H1 (cell line): ENCODE results near the gene FAM149A. TPM values are rescaled to one million over a fixed set of nuclear protein-coding genes. Genes with fewer than 3 reads are reported as not detected.

Experiments used
- CTCF ChIA-PET: fragments of 300-600 bp; sonication (Branson Sonifier 250); formaldehyde crosslinking; loops from one replicate; lab custom pipeline; 2021; ENCODE audit not compliant: partially characterized antibody; lab: Charles Lee
- POLR2A ChIA-PET: fragments of 300-600 bp; sonication (Branson Sonifier 250); formaldehyde crosslinking; loops from one replicate; lab custom pipeline; 2021; ENCODE audit warnings: inconsistent platforms; ENCODE audit not compliant: partially characterized antibody; lab: Charles Lee
- DNase-seq, 2 experiments: peaks; one replicate each; pipeline versions ENCODE4 v3.0.0 to v3.0.0-alpha.2; 2010 to 2022; ENCODE audit warnings: low spot score in 2 of 2, low read depth in 1 of 2, mixed read lengths in 1 of 2
- FAIRE-seq: peaks from 2 replicates; lab custom pipeline; 2011; peaks lifted over from hg19 to GRCh38; lab: Jason Lieb, UNC
- H2AFZ ChIP-seq: 2 replicates; pipeline ENCODE4 v1.8.1; 2012; ENCODE audit warnings: low read length, inconsistent platforms
- H2AK5ac ChIP-seq: 2 replicates; pipeline ENCODE4 v1.6.1; 2013; ENCODE audit warnings: low read depth, low read length
- H2BK120ac ChIP-seq: replicated peaks from 2 replicates; pipeline ENCODE3; 2013; ENCODE audit warnings: low read depth, low read length, inconsistent platforms
- H2BK12ac ChIP-seq: 2 replicates; pipeline ENCODE4 v1.6.1; 2013; ENCODE audit warnings: low read depth, low read length
- H2BK15ac ChIP-seq: 2 replicates; pipeline ENCODE4 v1.6.1; 2013; ENCODE audit warnings: low read length
- H2BK20ac ChIP-seq: 2 replicates; pipeline ENCODE4 v1.6.1; 2013; ENCODE audit warnings: low read length
- H2BK5ac ChIP-seq: 2 replicates; pipeline ENCODE4 v1.6.1; 2013; ENCODE audit warnings: low read depth, low read length
- H3K14ac ChIP-seq: 2 replicates; pipeline ENCODE4 v1.6.1; 2013; ENCODE audit warnings: inconsistent platforms; ENCODE audit not compliant: insufficient read length
- H3K18ac ChIP-seq: 2 replicates; pipeline ENCODE4 v1.6.1; 2013; ENCODE audit warnings: low read length; ENCODE audit errors: extremely low read depth
- H3K23ac ChIP-seq: 2 replicates; pipeline ENCODE4 v1.6.1; 2013; ENCODE audit warnings: inconsistent platforms; ENCODE audit not compliant: insufficient read length
- H3K23me2 ChIP-seq: 2 replicates; pipeline ENCODE4 v1.6.1; 2013; ENCODE audit warnings: low read depth, low read length
- H3K27ac ChIP-seq: 2 replicates; pipeline ENCODE4 v1.6.1; 2011; ENCODE audit warnings: low read depth, low read length, inconsistent platforms
- H3K27me3 ChIP-seq, 4 experiments: replicated peaks in 1 of 4; 1 replicate in 1 of 4; 2 replicates in 3 of 4; pipeline versions ENCODE4 v1.6.1 to v1.8.1; 2011 to 2013; ENCODE audit warnings: low read length in 3 of 4, mild to moderate bottlenecking in 3 of 4, inconsistent platforms in 2 of 4, mixed read lengths in 2 of 4, moderate library complexity in 1 of 4; ENCODE audit not compliant: control insufficient read depth in 3 of 4, insufficient read depth in 3 of 4; ENCODE audit errors: extremely low read depth in 1 of 4
- H3K36me3 ChIP-seq, 4 experiments: 2 replicates each; pipeline versions ENCODE4 v1.6.1 to v1.8.1; 2011 to 2013; ENCODE audit warnings: mild to moderate bottlenecking in 4 of 4, low read length in 3 of 4, moderate library complexity in 2 of 4, control low read depth in 1 of 4, inconsistent platforms in 1 of 4; ENCODE audit not compliant: insufficient read depth in 4 of 4, control insufficient read depth in 2 of 4
- H3K4ac ChIP-seq: replicated peaks from 2 replicates; pipeline ENCODE3; 2013; ENCODE audit warnings: low read length, low read depth, mixed read lengths, inconsistent platforms; ENCODE audit not compliant: insufficient read length
- H3K4me1 ChIP-seq, 4 experiments: replicated peaks in 1 of 4; 1 replicate in 1 of 4; 2 replicates in 3 of 4; pipeline versions ENCODE4 v1.6.1 to v1.8.1; 2011 to 2013; ENCODE audit warnings: low read length in 3 of 4, inconsistent platforms in 2 of 4, mixed read lengths in 1 of 4; ENCODE audit not compliant: insufficient read depth in 4 of 4, control insufficient read depth in 3 of 4
- H3K4me2 ChIP-seq, 2 experiments: 2 replicates each; pipeline versions ENCODE4 v1.6.1 to v1.8.1; 2011 to 2013; ENCODE audit warnings: low read depth in 2 of 2, low read length in 2 of 2, control low read depth in 1 of 2, inconsistent platforms in 1 of 2, mild to moderate bottlenecking in 1 of 2; ENCODE audit not compliant: insufficient read depth in 1 of 2
- H3K4me3 ChIP-seq, 4 experiments: fragments of 200-600, 300-600 bp in 1 of 4; sonication (generic), shearing (Covaris generic), sonication (Bioruptor Twin) in 1 of 4; 2 replicates each; pipeline versions ENCODE4 v1.5.1 to v1.8.1; 2011 to 2016; ENCODE audit warnings: low read length in 4 of 4, low read depth in 3 of 4, control low read depth in 2 of 4, inconsistent platforms in 2 of 4, mild to moderate bottlenecking in 2 of 4, mixed read lengths in 1 of 4, moderate library complexity in 1 of 4; ENCODE audit not compliant: insufficient read depth in 2 of 4; ENCODE audit errors: extremely low read depth in 1 of 4
- H3K56ac ChIP-seq: replicated peaks from 2 replicates; pipeline ENCODE3; 2013; ENCODE audit warnings: low read depth, mild to moderate bottlenecking, mixed read lengths, low read length, inconsistent platforms; ENCODE audit not compliant: insufficient read length
- H3K79me1 ChIP-seq: 2 replicates; pipeline ENCODE4 v1.6.1; 2013; ENCODE audit warnings: low read depth, low read length, control low read depth
- H3K79me2 ChIP-seq, 2 experiments: 2 replicates each; pipeline versions ENCODE4 v1.6.1 to v1.8.1; 2012 to 2013; ENCODE audit warnings: low read length in 2 of 2, mild to moderate bottlenecking in 2 of 2, inconsistent platforms in 1 of 2; ENCODE audit not compliant: insufficient read depth in 2 of 2, control insufficient read depth in 1 of 2
- H3K9ac ChIP-seq, 4 experiments: replicated peaks in 1 of 4; 1 replicate in 1 of 4; 2 replicates in 3 of 4; pipeline versions ENCODE4 v1.6.1 to v1.8.1; 2011 to 2013; ENCODE audit warnings: low read depth in 3 of 4, low read length in 3 of 4, control low read depth in 2 of 4, mild to moderate bottlenecking in 2 of 4, moderate library complexity in 2 of 4, inconsistent platforms in 1 of 4; ENCODE audit errors: extremely low read depth in 1 of 4
- H3K9me3 ChIP-seq, 2 experiments: 2 replicates each; pipeline versions ENCODE4 v1.6.1 to v1.8.1; 2012 to 2013; ENCODE audit warnings: mild to moderate bottlenecking in 2 of 2, moderate library complexity in 2 of 2, control low read depth in 1 of 2, inconsistent platforms in 1 of 2, low read depth in 1 of 2, low read length in 1 of 2, mixed read lengths in 1 of 2; ENCODE audit not compliant: insufficient read depth in 2 of 2
- H4K20me1 ChIP-seq, 2 experiments: replicated peaks in 1 of 2; 2 replicates each; pipeline versions ENCODE3 to v1.8.1; 2011 to 2013; ENCODE audit warnings: inconsistent platforms in 2 of 2, low read length in 2 of 2, mild to moderate bottlenecking in 1 of 2; ENCODE audit not compliant: insufficient read depth in 2 of 2, control insufficient read depth in 1 of 2
- H4K5ac ChIP-seq: 2 replicates; pipeline ENCODE4 v1.6.1; 2013; ENCODE audit warnings: low read length, low read depth, mixed read lengths, inconsistent platforms; ENCODE audit not compliant: insufficient read length
- H4K8ac ChIP-seq: 2 replicates; pipeline ENCODE4 v1.8.0; 2013; ENCODE audit warnings: mild to moderate bottlenecking, moderate library complexity, low read length, inconsistent platforms; ENCODE audit not compliant: insufficient read depth; ENCODE audit errors: extremely low read depth
- H4K91ac ChIP-seq: replicated peaks from 2 replicates; pipeline ENCODE3; 2013; ENCODE audit warnings: low read length, mixed read lengths, inconsistent platforms; ENCODE audit not compliant: insufficient read length
- BRCA1 ChIP-seq: IDR thresholded peaks from 2 replicates; pipeline ENCODE4 v1.6.1; 2012; ENCODE audit warnings: low read depth, low read length, improper control_type of control experiment
- CBX5 ChIP-seq: fragments of 300-800, 300-1000 bp; sonication (generic); IDR thresholded peaks from 2 replicates; pipeline ENCODE4 v1.7.1; 2016; ENCODE audit warnings: antibody characterized with exemption, low read length, low read depth
- CHD1 ChIP-seq: IDR thresholded peaks from 2 replicates; pipeline ENCODE4 v1.6.1; 2012; ENCODE audit warnings: low read depth, low read length, improper control_type of control experiment
- RBBP5 ChIP-seq: IDR thresholded peaks from 2 replicates; pipeline ENCODE4 v1.7.1; 2012; ENCODE audit warnings: low read depth, mild to moderate bottlenecking, inconsistent platforms, low read length, moderate library complexity, borderline replicate concordance
- RNF2 ChIP-seq: fragments of 200-900, 300-1000 bp; sonication (generic); IDR thresholded peaks from 2 replicates; pipeline ENCODE4 v1.7.1; 2016; ENCODE audit warnings: borderline replicate concordance, low read depth, mild to moderate bottlenecking, antibody characterized with exemption, low read length; ENCODE audit not compliant: poor library complexity, severe bottlenecking; ENCODE audit errors: missing control alignments
- SIN3A ChIP-seq, 2 experiments: IDR thresholded peaks in 1 of 2; conservative IDR thresholded peaks in 1 of 2; 2 replicates each; pipeline ENCODE4 v1.6.1; 2011 to 2012; ENCODE audit warnings: low read length in 2 of 2, improper control_type of control experiment in 1 of 2, low read depth in 1 of 2, mild to moderate bottlenecking in 1 of 2
- SIRT6 ChIP-seq: IDR thresholded peaks from one replicate; pipeline ENCODE4 v1.7.1; 2012; ENCODE audit warnings: low read length, inconsistent platforms
- SUZ12 ChIP-seq: fragments of 200-600 bp; sonication (generic); IDR thresholded peaks from 2 replicates; pipeline ENCODE4 v1.6.1; 2012; ENCODE audit warnings: mild to moderate bottlenecking, inconsistent platforms, low read length, moderate library complexity, mixed read lengths
- TAF1 ChIP-seq: IDR thresholded peaks from 2 replicates; pipeline ENCODE4 v1.6.1; 2011; ENCODE audit warnings: mild to moderate bottlenecking, low read depth, low read length
- TAF7 ChIP-seq: optimal IDR thresholded peaks from 2 replicates; pipeline ENCODE3; 2011; ENCODE audit warnings: low read depth, mild to moderate bottlenecking, inconsistent platforms, low read length, moderate library complexity, borderline replicate concordance
- TBP ChIP-seq: IDR thresholded peaks from 2 replicates; pipeline ENCODE4 v1.6.1; 2011; ENCODE audit warnings: low read depth, low read length, improper control_type of control experiment
- YY1 ChIP-seq: IDR thresholded peaks from 2 replicates; pipeline ENCODE4 v1.6.1; 2011; ENCODE audit warnings: low read depth, mild to moderate bottlenecking, low read length
- WGBS, 2 experiments: shearing (Covaris generic) in 1 of 2; methylation state at CpG; one replicate each; pipeline versions ENCODE4 v1.1.6 to v1.1.7; 2013 to 2015; ENCODE audit warnings: low lambda C conversion rate in 2 of 2, mixed read lengths in 2 of 2, inconsistent platforms in 1 of 2, low coverage in 1 of 2, missing lambda C conversion rate in 1 of 2; ENCODE audit not compliant: insufficient replicate concordance in 2 of 2, insufficient coverage in 1 of 2, insufficient read length in 1 of 2; ENCODE audit errors: extremely low coverage in 1 of 2, missing lambda C conversion rate in 1 of 2; 5-methylcytosine and 5-hydroxymethylcytosine counted together
- polyA plus RNA-seq, 7 experiments: library from polyadenylated mRNA; depleted of rRNA in 3 of 7; stranded (reverse) in 5 of 7; unstranded in 2 of 7; fragments of >200 nt in 5 of 7; fragments of 200-250 nt in 2 of 7; gene quantifications; 1 replicate in 5 of 7; 2 replicates in 1 of 7; 4 replicates in 1 of 7; pipeline versions ENCODE4 v1.2.1 to v1.2.3, GENCODE V29; 2011 to 2013; ENCODE audit warnings: missing spikeins in 2 of 7, mixed read lengths in 2 of 7
- total RNA-seq: library from RNA; stranded (reverse); fragmentation: NEBNext Ultra II Directional; extraction: Animal tissue kit (Norgen Biotek cat#: 25700); gene quantifications from 2 replicates; pipeline ENCODE4 v1.2.1, GENCODE V29; 2021

Gene FAM149A
- total and polyA plus RNA-seq, 2 of the 8 experiments (the other 6 are each of a cell fraction or from before 2014, with no cell fraction given) = 6.1 to 8.5 TPM

DNA sequence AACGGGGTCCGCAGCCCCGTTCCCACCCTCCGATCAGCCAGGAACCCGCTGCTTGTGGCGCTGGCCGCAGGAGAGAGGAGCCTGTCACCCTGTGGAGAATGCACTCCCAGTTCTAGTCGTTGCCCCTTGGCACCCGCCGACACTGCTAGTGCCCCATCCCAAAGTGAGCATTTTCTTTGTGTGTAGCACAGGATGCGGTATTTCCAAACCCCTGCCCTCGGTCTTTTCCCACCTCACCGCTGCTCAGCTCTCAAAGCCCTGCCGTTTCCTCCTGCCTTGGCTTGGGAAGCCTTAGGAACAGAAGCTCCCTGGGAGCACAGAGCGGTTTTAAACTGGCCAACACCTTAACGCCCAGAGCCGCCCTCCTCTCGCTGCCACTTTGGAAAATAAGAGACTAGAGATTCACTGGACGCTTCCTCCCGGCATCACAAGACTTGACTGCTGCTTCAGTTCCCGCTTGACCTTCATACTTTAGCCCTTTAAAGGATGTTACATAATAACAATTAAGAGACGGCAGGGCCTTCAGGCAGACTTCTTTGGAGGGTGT lies 87.6 kb downstream of the FAM149A start:
- Histone ChIP-seq H3K36me3 (no peaks in the 10 kb centered on the region), H3K27me3 (no peaks in the 10 kb centered on the region), H3K4me3 (peak overlapping the region; percentile 80 to 87 (median 86)), H3K23ac (no peak overlapping the region), H2AFZ (no peak overlapping the region), H4K8ac (peak overlapping the region; percentile 92), H3K27ac (no peak overlapping the region), H3K9ac (peak overlapping the region; percentile 31 to 56 (median 50)), H3K79me2 (no peaks in the 10 kb centered on the region), H3K14ac (no peak overlapping the region), H3K4me1 (peaks cover 6 to 14% (median 8%) of the 10 kb centered on the region in 4 experiments; a peak in 5 of 7 replicates), H3K18ac (peak overlapping the region; percentile 55), H3K23me2 (peaks cover 5% of the 10 kb centered on the region; the same call in 1 of the 2 replicates), H2BK20ac (no peak overlapping the region), H2AK5ac (no peak overlapping the region), H3K79me1 (no peaks in the 10 kb centered on the region), H3K56ac (no peak overlapping the region), H3K4ac (peak overlapping the region; percentile 83), H2BK120ac (no peak overlapping the region), H4K91ac (peak overlapping the region; percentile 73), H3K9me3 (no peaks in the 10 kb centered on the region), H2BK12ac (0 out of 2 replicates have a peak overlapping the region, but pooled peaks have one; percentile 28), H4K20me1 (no peaks in the 10 kb centered on the region), H3K4me2 (peak overlapping the region; percentile 83 to 89)
- 7% methylated on average over 18 of the region's 22 CpGs; no CpG with 5 or more reads in 1 of the 2 experiments for WGBS, 2 experiments
- POLR2A ChIA-PET = interaction anchor here (0.7 to 2.0 kb wide), 8 partner anchors 10 to 204 kb away, joined by 3 to 8 read pairs (median 4); partner anchors contain the start of gene F11
- peak in 1 of 2 experiments; percentile 72 for DNase-seq
- TF ChIP-seq RBBP5 (no peak), SIRT6 (no peak), RNF2 (no peak), TAF7 (peak; percentile 54), CBX5 (no peak), YY1 (no peak), TAF1 (peak; percentile 56; the same call in 1 of the 2 replicates), SIN3A (conservative IDR thresholded peaks at IDR 0.05 in 1 of 2, IDR thresholded peaks at IDR 0.05 in 1 of 2; ENCODE audit: low read depth in 1 of 2, low read length in 2 of 2) (no peak), SUZ12 (peak; percentile 33; the same call in 1 of the 2 replicates), TBP (0 out of 2 replicates have a peak, but pooled peaks have one; percentile 22), BRCA1 (no peak), CHD1 (no peak)
- TF ChIP-seq, all 59 proteins: peak for 4
- peak; percentile 32 for FAIRE-seq
- CTCF ChIA-PET = interaction anchor here (0.7 to 2.9 kb wide), 8 partner anchors 10 to 346 kb away, joined by 3 to 13 read pairs (median 4); no protein-coding TSS in a partner anchor
- Histone ChIP-seq H2BK5ac (peak overlapping the region; percentile 78; the same call in 1 of the 2 replicates), H2BK15ac (no peak overlapping the region; the same call in 1 of the 2 replicates), H4K5ac (peak overlapping the region; percentile 29)
